ENCODE measurements around the gene CD247. TPM values are rescaled to one million over a fixed set of nuclear protein-coding genes. Genes with fewer than 3 reads are reported as not detected.

CD247 gene
- total RNA-seq, 1 experiment from 2014 or later: 0.18 TPM

GRCh38 chr1:167416506-167416905, 101.8 kb downstream of the CD247 start:
- DNase-seq (ENCODE audit: low read depth): no peak

- DNase-seq (ENCODE audit: low read depth): no peak
Measured at GRCh38 chr1:167413328-167413727, 105.0 kb downstream of the CD247 start.

GRCh38 chr1:167412920-167413319, 105.4 kb downstream of the CD247 start:
- no peak for DNase-seq (ENCODE audit: low read depth)

- no peak for DNase-seq (ENCODE audit: low read depth)
Measured at GRCh38 chr1:167412072-167412471, 106.3 kb downstream of the CD247 start.

GRCh38 chr1:167409183-167409582, 109.1 kb downstream of the CD247 start:
- DNase-seq (ENCODE audit: low read depth): no peak

- DNase-seq (ENCODE audit: low read depth): no peak
Measured at GRCh38 chr1:167408355-167408754, 110.0 kb downstream of the CD247 start.

GRCh38 chr1:167404908-167405307, 113.4 kb downstream of the CD247 start:
- DNase-seq (ENCODE audit: low read depth): no peak

GRCh38 chr1:167404161-167404888, 114.0 kb downstream of the CD247 start:
- no peak for DNase-seq (ENCODE audit: low read depth)

GRCh38 chr1:167401260-167401873, 117.0 kb downstream of the CD247 start:
- peak; percentile 48 for DNase-seq (ENCODE audit: low read depth)

GRCh38 chr1:167400359-167400953, 117.9 kb downstream of the CD247 start:
- DNase-seq (ENCODE audit: low read depth): no peak

GRCh38 chr1:167392200-167392696, 126.1 kb downstream of the CD247 start:
- DNase-seq (ENCODE audit: low read depth): no peak

GRCh38 chr1:167388976-167389375, 129.4 kb downstream of the CD247 start:
- DNase-seq (ENCODE audit: low read depth): no peak

- no peak for DNase-seq (ENCODE audit: low read depth)
Measured at GRCh38 chr1:167387251-167387910, 130.9 kb downstream of the CD247 start.

Other genes with a start within 250 kb of the CD247 start
- 30.3 and 31.9 TPM in 2 replicates for gene CREG1, start 35.2 kb upstream of the CD247 start, total RNA-seq (2014; rRNA removed; shearing (Covaris generic))
- not detected in 2 replicates for gene RCSD1, start 111.7 kb upstream of the CD247 start, total RNA-seq (2014; rRNA removed; shearing (Covaris generic))
- gene MPZL1, start 203.5 kb upstream of the CD247 start, total RNA-seq (2014; rRNA removed; shearing (Covaris generic)): 67.6 and 70.0 TPM in 2 replicates